H1 (cell line): ENCODE results near the gene RUFY2. TPM values are rescaled to one million over a fixed set of nuclear protein-coding genes. Genes with fewer than 3 reads are reported as not detected.

Experiments
- BRCA1 ChIP-seq: IDR thresholded peaks from 2 replicates; pipeline ENCODE4 v1.6.1; 2012; ENCODE audit warnings: low read depth, low read length, improper control_type of control experiment
- CHD2 ChIP-seq: IDR thresholded peaks from 2 replicates; pipeline ENCODE4 v1.6.1; 2012; ENCODE audit warnings: low read length, improper control_type of control experiment
- HDAC2 ChIP-seq, 2 experiments: fragments of 300-600 bp in 1 of 2; sonication (generic) in 1 of 2; IDR thresholded peaks; 2 replicates each; pipeline ENCODE4 v1.6.1; 2011 to 2012; ENCODE audit warnings: low read depth in 2 of 2, low read length in 2 of 2, mild to moderate bottlenecking in 2 of 2, moderate library complexity in 2 of 2, borderline replicate concordance in 1 of 2, inconsistent platforms in 1 of 2
- JUN ChIP-seq: IDR thresholded peaks from 2 replicates; pipeline ENCODE4 v1.6.1; 2011; ENCODE audit warnings: low read depth, mild to moderate bottlenecking, improper control_type of control experiment, low read length
- KDM5A ChIP-seq: fragments of 200-600 bp; IDR thresholded peaks from 2 replicates; pipeline ENCODE4 v1.7.1; 2012; ENCODE audit warnings: mild to moderate bottlenecking, low read length, inconsistent platforms, mixed read lengths
- POLR2A ChIP-seq, 2 experiments: IDR thresholded peaks; 1 replicate in 1 of 2; 2 replicates in 1 of 2; pipeline ENCODE4 v1.6.1; 2011; ENCODE audit warnings: low read depth in 2 of 2, low read length in 2 of 2, mild to moderate bottlenecking in 2 of 2; ENCODE audit errors: control extremely low read depth in 1 of 2
- TAF7 ChIP-seq: optimal IDR thresholded peaks from 2 replicates; pipeline ENCODE3; 2011; ENCODE audit warnings: low read depth, mild to moderate bottlenecking, inconsistent platforms, low read length, moderate library complexity, borderline replicate concordance
- TBP ChIP-seq: IDR thresholded peaks from 2 replicates; pipeline ENCODE4 v1.6.1; 2011; ENCODE audit warnings: low read depth, low read length, improper control_type of control experiment
- TCF12 ChIP-seq: IDR thresholded peaks from 2 replicates; pipeline ENCODE4 v1.6.1; 2011; ENCODE audit warnings: low read depth, mild to moderate bottlenecking, low read length
- polyA plus RNA-seq, 7 experiments: library from polyadenylated mRNA; depleted of rRNA in 3 of 7; stranded (reverse) in 5 of 7; unstranded in 2 of 7; fragments of >200 nt in 5 of 7; fragments of 200-250 nt in 2 of 7; gene quantifications; 1 replicate in 5 of 7; 2 replicates in 1 of 7; 4 replicates in 1 of 7; pipeline versions ENCODE4 v1.2.1 to v1.2.3, GENCODE V29; 2011 to 2013; ENCODE audit warnings: missing spikeins in 2 of 7, mixed read lengths in 2 of 7
- total RNA-seq: library from RNA; stranded (reverse); fragmentation: NEBNext Ultra II Directional; extraction: Animal tissue kit (Norgen Biotek cat#: 25700); gene quantifications from 2 replicates; pipeline ENCODE4 v1.2.1, GENCODE V29; 2021
- TF ChIP-seq, protein P1 (sequence below): fragments of 300-600 bp; sonication (generic); IDR thresholded peaks from 2 replicates; pipeline ENCODE4 v1.7.1; 2012; ENCODE audit warnings: low read length, moderate library complexity, mild to moderate bottlenecking, inconsistent platforms; ENCODE audit not compliant: insufficient replicate concordance

RUFY2 gene
- total and polyA plus RNA-seq, 2 of the 8 experiments (the other 6 are each of a cell fraction or from before 2014, with no cell fraction given): 3.4 to 12.0 TPM

DNA sequence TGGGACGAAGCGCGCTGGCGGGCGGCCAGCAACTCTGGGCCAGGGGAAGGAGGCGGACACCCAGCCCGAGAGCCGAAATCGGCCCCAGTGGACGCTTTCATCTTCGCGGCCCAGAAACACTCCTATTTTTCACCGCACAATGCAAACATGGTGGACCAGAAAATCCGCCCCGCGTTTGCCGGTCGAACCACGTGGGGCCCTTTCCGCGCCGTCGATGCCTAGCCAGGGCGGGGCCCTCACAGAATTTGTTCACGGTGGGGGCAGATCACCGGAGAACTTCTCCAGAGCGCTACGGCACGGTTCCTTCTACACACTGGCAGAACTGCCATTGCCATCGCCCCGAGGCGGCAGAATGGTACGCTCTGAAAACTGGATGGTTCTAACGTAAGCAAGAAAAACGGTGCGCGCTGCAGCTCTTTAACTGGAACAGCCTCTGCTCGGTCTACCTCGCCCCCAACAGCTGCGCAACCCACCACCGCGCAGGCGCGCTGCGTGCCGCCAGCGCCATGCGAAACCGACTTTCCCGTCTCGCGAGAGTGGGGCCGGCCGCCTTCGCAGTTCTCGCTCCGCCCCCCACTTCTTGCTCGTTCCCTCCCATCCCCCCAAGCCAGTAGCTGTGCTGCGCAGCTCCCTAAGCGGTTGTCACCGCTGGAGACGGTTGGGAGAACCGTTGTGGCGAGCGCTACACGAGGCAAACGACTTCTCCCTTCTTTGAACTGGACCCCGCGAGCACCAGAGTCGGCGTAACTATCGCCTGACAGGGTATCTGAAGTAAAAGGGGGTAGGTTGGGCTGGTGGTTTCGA, 75.4 kb downstream of the RUFY2 start, which contains the start of gene HNRNPH3 (continued):
- TF ChIP-seq, protein P1, sequence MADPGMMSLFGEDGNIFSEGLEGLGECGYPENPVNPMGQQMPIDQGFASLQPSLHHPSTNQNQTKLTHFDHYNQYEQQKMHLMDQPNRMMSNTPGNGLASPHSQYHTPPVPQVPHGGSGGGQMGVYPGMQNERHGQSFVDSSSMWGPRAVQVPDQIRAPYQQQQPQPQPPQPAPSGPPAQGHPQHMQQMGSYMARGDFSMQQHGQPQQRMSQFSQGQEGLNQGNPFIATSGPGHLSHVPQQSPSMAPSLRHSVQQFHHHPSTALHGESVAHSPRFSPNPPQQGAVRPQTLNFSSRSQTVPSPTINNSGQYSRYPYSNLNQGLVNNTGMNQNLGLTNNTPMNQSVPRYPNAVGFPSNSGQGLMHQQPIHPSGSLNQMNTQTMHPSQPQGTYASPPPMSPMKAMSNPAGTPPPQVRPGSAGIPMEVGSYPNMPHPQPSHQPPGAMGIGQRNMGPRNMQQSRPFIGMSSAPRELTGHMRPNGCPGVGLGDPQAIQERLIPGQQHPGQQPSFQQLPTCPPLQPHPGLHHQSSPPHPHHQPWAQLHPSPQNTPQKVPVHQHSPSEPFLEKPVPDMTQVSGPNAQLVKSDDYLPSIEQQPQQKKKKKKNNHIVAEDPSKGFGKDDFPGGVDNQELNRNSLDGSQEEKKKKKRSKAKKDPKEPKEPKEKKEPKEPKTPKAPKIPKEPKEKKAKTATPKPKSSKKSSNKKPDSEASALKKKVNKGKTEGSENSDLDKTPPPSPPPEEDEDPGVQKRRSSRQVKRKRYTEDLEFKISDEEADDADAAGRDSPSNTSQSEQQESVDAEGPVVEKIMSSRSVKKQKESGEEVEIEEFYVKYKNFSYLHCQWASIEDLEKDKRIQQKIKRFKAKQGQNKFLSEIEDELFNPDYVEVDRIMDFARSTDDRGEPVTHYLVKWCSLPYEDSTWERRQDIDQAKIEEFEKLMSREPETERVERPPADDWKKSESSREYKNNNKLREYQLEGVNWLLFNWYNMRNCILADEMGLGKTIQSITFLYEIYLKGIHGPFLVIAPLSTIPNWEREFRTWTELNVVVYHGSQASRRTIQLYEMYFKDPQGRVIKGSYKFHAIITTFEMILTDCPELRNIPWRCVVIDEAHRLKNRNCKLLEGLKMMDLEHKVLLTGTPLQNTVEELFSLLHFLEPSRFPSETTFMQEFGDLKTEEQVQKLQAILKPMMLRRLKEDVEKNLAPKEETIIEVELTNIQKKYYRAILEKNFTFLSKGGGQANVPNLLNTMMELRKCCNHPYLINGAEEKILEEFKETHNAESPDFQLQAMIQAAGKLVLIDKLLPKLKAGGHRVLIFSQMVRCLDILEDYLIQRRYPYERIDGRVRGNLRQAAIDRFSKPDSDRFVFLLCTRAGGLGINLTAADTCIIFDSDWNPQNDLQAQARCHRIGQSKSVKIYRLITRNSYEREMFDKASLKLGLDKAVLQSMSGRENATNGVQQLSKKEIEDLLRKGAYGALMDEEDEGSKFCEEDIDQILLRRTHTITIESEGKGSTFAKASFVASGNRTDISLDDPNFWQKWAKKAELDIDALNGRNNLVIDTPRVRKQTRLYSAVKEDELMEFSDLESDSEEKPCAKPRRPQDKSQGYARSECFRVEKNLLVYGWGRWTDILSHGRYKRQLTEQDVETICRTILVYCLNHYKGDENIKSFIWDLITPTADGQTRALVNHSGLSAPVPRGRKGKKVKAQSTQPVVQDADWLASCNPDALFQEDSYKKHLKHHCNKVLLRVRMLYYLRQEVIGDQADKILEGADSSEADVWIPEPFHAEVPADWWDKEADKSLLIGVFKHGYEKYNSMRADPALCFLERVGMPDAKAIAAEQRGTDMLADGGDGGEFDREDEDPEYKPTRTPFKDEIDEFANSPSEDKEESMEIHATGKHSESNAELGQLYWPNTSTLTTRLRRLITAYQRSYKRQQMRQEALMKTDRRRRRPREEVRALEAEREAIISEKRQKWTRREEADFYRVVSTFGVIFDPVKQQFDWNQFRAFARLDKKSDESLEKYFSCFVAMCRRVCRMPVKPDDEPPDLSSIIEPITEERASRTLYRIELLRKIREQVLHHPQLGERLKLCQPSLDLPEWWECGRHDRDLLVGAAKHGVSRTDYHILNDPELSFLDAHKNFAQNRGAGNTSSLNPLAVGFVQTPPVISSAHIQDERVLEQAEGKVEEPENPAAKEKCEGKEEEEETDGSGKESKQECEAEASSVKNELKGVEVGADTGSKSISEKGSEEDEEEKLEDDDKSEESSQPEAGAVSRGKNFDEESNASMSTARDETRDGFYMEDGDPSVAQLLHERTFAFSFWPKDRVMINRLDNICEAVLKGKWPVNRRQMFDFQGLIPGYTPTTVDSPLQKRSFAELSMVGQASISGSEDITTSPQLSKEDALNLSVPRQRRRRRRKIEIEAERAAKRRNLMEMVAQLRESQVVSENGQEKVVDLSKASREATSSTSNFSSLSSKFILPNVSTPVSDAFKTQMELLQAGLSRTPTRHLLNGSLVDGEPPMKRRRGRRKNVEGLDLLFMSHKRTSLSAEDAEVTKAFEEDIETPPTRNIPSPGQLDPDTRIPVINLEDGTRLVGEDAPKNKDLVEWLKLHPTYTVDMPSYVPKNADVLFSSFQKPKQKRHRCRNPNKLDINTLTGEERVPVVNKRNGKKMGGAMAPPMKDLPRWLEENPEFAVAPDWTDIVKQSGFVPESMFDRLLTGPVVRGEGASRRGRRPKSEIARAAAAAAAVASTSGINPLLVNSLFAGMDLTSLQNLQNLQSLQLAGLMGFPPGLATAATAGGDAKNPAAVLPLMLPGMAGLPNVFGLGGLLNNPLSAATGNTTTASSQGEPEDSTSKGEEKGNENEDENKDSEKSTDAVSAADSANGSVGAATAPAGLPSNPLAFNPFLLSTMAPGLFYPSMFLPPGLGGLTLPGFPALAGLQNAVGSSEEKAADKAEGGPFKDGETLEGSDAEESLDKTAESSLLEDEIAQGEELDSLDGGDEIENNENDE: no peak
- TF ChIP-seq POLR2A (IDR thresholded peaks at IDR 0.05; ENCODE audit: control extremely low read depth in 1 of 2, low read depth in 2 of 2, low read length in 2 of 2): peak; percentile 98 to 100
- TF ChIP-seq JUN: no peak
- TF ChIP-seq BRCA1: peak; percentile 99
- no peak for TF ChIP-seq KDM5A
- no peak; a peak in 1 of 4 replicates for TF ChIP-seq HDAC2 (IDR thresholded peaks at IDR 0.05; ENCODE audit: borderline replicate concordance in 1 of 2, low read depth in 2 of 2, low read length in 2 of 2)
- peak; percentile 100 for TF ChIP-seq TAF7
- peak; percentile 100 for TF ChIP-seq CHD2
- peak; percentile 98 for TF ChIP-seq TBP
- TF ChIP-seq TCF12: peak; percentile 75; the same call in 1 of the 2 replicates
